Hypothalamus (tissue), 51 donors: ENCODE data around the gene GABARAP.
A peak's percentile ranks its signal among the peaks of the same experiment; 100 is the strongest.

ENCODE experiments used
- DNase-seq, 51 donors: peaks; one replicate each; lab custom pipeline; 2025; lab: John Stamatoyannopoulos, UW

The GABARAP gene

DNA sequence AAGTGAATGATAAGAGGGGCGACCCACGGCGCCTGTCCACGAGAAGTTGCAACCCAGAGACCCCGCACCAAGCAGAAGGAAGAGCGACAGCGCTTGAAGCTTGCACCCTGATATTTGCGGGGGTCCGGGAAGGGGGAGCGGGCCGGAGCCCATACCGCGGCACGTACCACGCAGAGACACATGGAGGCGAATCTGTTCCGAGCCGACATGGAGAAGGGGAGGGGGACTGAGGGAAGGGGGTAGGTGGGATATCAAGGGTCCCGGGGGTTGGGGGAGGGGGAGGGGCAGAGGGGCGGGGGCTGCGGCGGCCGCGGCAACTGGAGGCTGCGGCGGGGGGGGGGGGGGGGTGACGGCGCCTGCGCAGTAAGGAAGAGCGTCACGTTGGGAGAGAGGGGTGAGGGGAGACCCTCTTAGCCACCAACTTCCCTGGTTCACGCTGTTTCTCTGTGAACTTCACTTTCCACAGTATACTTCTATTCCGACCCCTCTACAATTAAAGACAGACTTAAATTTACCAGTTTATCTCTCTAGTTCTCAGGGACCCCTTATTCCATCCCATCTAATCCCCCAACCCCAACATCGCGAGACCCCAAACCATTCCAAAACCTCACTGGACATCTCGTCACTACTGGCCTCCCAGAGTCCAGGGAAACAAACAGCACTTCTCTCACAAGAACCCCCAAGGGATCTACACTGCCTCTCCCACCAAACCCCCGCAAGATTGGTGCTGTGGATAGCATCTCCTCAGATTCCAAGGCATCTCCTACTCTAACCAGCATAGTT is 30.6 kb downstream of the GABARAP start:
- no peak for DNase-seq

DNA sequence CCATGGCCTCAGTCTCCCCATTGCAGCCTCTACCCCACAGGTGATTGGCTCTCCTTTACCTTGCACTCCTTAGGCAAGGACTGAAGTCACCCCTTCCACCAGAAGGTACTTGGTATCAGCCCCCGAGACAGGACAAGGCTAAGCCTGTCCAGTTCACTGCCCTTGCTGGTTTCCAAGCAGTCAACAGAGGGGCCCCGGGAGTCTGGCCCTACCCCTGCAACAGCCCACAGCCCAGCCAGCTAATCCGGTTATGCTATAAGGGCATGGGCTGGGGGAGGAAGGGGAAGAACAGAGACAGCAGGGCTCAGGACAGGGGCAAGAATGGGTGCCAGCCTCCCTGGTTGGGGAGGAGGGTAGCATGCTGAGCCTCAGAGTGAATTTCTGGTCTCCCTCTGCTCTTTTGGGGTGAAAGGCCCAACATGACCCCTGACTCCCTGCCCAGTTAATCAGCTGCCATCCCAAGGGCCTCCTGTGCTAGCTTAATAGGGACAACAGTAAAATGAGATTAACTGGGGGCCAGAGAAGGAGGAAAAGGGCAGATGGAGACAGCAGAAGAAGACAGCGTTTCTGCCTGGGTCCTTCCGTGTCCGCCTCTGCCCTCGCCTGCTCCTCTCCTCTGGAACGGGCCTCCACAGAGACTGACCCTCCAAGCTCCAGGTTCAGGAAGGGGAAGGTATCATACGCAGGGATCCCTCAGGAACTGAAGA is 33.3 kb downstream of the GABARAP start:
- DNase-seq, result no peak

DNA sequence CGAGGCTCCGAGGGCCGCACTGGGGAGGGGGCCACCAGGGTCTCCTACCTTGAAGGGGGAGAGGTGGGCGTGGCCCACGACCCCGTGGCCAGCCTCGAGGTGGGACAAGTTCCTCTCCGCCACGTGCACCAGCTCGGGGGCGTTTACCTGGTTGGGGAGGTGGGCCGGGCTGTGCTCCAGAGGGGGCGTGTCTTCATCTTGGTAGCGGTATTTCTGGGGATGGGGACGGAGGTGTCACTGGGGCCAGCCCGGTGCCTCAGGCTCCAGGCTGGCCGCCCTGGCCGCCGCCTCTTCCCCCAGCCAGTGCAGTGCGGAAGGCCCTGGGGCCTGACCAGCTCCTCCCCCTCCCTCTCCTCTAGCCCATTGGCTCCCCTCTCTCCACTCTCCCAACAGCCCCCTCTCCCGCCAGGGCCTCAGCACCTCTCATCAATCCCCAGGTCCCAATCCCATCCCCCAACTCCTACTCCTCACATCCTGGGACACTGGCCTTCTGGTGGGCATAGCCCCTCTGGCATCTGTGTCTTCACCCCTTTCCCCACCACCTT is 34.1 kb downstream of the GABARAP start:
- DNase-seq, result no peak

GRCh38 chr17:7207120-7208001 is 34.9 kb downstream of the GABARAP start:
- DNase-seq, result no peak

DNA sequence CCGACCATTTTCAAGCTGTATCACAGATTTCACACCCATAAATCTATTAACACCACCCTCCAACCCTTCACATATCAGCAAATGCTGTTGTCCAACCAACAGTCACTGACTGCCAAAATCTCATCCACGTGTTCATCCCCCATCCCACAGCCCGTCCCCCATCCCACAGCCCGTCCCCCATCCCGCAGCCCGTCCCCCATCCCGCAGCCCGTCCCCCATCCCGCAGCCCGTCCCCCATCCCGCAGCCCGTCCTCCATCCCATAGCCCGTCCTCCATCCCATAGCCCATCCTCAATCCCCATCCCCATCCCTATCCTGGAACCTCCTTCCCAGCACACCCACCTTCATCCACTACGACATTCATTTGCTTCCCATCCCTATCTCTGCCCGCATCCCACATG is 36.7 kb downstream of the GABARAP start:
- no peak for DNase-seq

DNA sequence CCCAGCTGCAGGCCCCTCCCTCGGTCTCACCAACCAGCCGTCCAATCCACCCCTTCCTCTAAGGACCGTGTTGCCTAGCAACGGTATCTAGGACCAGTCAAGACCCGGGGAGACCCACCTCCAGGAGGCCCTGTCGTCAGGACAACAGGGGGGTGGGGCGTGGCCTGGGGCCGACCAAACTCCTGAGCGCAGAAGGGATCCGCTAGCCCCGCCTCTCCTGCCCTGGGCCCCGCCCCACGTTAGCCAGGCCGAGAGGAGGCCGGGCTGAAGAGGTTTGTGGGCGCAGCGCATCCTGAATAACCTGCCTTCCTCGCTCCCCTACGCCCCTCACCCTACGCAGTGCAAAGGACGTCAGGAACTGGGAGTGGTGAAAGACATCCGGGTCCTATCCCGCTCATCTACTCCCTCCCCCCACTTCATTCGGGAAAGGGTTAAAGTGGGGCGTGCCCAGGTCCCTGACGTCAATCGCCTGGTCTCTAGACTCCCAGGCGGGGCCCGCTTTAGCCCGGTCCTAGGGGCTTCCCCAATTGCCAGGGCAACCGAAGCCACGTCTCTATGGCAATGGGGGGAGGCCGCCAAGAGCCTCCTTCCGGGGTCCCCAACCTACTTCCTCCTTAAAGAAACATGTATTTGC is 37.3 kb downstream of the GABARAP start:
- peak in 48 of 51 donors; percentile 38 to 96 (median 83) for DNase-seq

DNA sequence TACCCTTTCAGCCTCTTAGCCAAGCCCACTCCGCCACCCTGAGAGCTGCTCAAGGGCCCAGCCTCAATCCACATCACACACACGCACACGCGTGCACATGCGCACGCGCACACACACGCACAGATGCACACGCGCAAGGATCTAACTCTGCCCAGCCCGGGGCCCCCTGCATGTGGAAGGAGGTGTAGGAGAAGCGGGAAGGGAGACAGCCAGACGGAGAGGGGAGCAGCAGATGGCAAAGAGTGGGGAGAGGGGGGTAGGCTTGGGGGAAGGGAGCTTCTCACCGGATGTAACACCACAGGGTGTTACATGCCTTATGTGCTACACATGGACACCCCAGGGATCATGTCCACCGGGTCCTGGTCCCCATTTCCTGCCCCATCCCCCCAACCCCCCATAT is 37.9 kb downstream of the GABARAP start:
- DNase-seq, result peak in 2 of 51 donors; percentile 52 to 53

DNA sequence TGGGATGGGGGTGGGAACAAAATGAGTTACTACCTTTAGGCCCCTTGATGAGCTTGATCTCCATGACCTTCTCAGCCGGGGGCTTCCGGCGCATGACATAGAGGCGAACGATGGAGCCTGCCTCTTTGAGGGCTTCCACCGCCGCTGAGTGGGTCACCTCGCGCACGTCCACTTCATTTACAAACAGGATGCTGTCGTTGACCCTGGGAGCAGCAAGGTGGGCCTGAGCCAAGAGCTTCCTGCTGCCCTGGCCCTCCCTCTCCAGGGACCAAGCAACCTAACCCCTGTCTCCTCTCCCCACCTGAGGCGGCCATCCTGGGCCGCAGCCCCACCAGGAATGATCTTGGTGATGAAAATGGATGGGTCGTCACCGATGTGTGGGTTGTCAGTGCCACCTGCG is 38.9 kb downstream of the GABARAP start:
- DNase-seq, result no peak

DNA sequence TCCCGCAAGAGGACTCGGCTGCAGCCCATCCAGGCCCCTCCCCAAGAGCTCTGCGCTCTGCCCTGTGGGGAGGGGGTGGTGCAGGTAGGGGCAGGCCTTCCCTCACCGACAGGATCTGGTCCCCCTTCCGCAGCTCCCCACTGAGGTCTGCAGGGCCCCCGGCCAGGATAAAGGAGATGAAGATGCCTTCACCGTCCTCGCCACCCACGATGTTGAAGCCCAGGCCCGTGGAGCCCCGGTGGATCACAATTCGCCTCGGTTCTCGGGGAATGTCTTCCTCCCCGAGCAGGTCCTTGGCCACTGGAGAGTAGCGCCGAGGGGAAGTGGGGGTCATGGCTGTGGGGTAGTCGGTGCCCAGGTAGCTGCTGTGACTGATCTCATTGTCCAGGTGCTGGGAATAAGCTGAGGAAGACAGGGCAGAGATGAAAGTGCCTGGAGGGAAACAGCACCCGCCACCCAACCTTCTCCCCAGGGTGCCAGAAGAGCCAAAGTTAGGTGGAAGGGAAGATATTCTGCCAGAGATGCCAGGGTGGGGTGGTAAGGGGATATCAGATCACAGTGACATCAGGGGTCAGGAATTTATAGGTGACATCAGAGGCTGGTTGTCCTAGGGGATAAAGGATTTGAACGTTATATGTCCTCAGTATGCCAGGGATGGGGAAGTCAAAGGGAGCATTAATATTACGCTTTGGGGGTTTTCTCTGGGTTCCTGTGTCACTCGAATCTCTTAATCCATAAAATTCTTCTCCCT is 45.4 kb downstream of the GABARAP start:
- DNase-seq, result no peak

- DNase-seq, result no peak
Measured at GRCh38 chr17:7195971-7196370, 46.3 kb downstream of the GABARAP start.

GRCh38 chr17:7192271-7192937 is 49.8 kb downstream of the GABARAP start:
- DNase-seq, result no peak

GRCh38 chr17:7191571-7192270 is 50.5 kb downstream of the GABARAP start:
- DNase-seq, result peak in 26 of 51 donors; percentile 3 to 61 (median 20)

- no peak for DNase-seq
Measured at GRCh38 chr17:7191069-7191468, 51.2 kb downstream of the GABARAP start.

DNA sequence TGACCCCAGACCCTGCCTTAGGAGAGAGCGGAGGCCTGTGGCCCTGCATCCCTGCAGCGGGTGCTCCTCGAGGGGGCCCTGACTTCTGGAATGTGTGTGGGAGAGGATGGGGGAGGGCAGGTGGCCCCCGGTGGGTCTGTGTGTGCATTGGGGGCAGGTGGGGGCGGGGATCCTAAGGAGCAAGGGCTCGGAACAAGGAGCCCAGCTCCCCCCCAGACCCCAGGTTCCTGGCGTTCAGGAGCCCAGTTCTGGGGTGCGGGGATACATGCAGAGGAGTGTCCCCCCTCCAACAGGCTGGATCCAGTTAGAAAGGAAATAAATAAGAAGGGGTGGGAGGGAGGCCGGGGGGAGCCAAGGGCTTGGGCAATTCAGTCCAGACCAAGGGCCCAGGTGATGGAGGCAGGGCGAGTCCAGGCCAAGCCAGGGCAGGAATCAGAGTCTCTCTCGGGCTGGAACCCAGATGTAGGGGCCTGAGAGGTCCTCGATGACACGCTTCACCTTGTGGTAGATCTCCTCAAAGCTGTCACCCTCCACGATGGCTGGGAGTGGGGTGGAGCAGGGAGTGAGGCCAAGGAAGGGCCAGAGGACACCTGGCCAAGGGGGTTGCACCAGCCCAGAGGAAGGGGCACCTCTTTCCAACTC is 51.9 kb downstream of the GABARAP start:
- DNase-seq, result no peak
